Testis (tissue), 3 donors: ENCODE measurements around the gene SMG9. TPM values are rescaled to one million over a fixed set of nuclear protein-coding genes. Genes with fewer than 3 reads are reported as not detected.
"Not testable (repeated sequence)": the region's sequence is repeated elsewhere in the genome, so short reads cannot be mapped to it uniquely, and the experiment has no call there.

Source experiments
- DNase-seq: peaks from one replicate; pipeline ENCODE4 v3.0.0-alpha.2; 2019
- H3K27ac ChIP-seq, 2 donors: fragments of 200-600 bp; sonication (generic); one replicate each; pipeline ENCODE4 v1.5.1; 2019
- H3K27me3 ChIP-seq: fragments of 200-600 bp; sonication (generic); one replicate; pipeline ENCODE4 v1.5.1; 2019
- H3K36me3 ChIP-seq: fragments of 200-600 bp; sonication (generic); one replicate; pipeline ENCODE4 v1.5.1; 2017; ENCODE audit warnings: low read depth; ENCODE audit errors: missing control alignments
- H3K4me1 ChIP-seq: fragments of 200-600 bp; sonication (generic); one replicate; pipeline ENCODE4 v1.5.1; 2019
- H3K4me3 ChIP-seq, 2 donors: fragments of 200-600 bp; sonication (generic); one replicate each; pipeline ENCODE4 v1.5.1; 2017 to 2019
- H3K9me3 ChIP-seq: fragments of 200-600 bp; sonication (generic); one replicate; pipeline ENCODE4 v1.5.1; 2017
- CTCF ChIP-seq, 3 experiments: fragments of 450-650 bp in 2 of 3; fragments of 200-600 bp in 1 of 3; sonication (generic) in 1 of 3; IDR thresholded peaks; one replicate each; pipeline ENCODE4 v1.5.1; 2016 to 2019; ENCODE audit warnings: antibody characterized with exemption in 3 of 3, mild to moderate bottlenecking in 2 of 3, moderate library complexity in 1 of 3
- POLR2A ChIP-seq: fragments of 450-650 bp; IDR thresholded peaks from one replicate; pipeline ENCODE4 v1.6.1; 2017; ENCODE audit warnings: antibody characterized with exemption, mild to moderate bottlenecking, moderate library complexity
- WGBS, 2 donors: methylation state at CpG; one replicate each; pipeline ENCODE4 v1.1.5; 2018; 5-methylcytosine and 5-hydroxymethylcytosine counted together
- intact Hi-C: fragments of 100-400 bp; cut with DNase I; formaldehyde crosslinking; loops from one replicate; pipeline ENCODE4 v1.15.1; 2023; ENCODE audit warnings: low total_unique reads
- polyA plus RNA-seq: library from polyadenylated mRNA; stranded (reverse); fragments of 350-450 nt; fragmentation: Illumina TruSeq; extraction: RNeasy Lipid Tissue Mini Kit (QIAGEN cat#74804); gene quantifications from one replicate; pipeline ENCODE4 v1.2.3, GENCODE V29; 2014; ENCODE audit warnings: low read depth, low replicate concordance; ENCODE audit not compliant: insufficient read depth
- total RNA-seq, 2 donors: library from RNA; depleted of rRNA; stranded (reverse); fragments of >200 nt; gene quantifications; one replicate each; pipeline ENCODE4 v1.2.3, GENCODE V29; 2016

Gene SMG9
- total and polyA plus RNA-seq, 3 donors from 2014 or later: 65.0 to 144 (median 76.8) TPM

DNA sequence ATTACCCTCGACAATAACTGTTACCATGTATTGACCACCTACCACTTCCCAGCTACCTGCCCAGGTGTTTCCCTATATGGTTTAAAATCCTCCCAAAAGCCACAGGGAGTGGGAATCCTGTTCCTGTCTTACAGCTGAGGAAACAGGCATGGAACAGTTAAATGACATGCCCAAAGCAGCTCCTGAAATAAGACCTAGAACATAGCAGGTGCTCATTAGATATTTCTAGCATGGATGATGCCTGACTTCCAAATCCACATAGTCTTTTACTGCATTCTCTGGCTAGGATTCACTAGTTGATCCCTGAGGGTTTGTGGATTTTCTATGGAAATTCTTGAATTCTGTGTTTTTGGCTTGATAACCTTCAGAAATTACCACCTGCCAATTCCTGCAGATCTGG is 13.1 kb upstream of the SMG9 start:
- H3K27ac ChIP-seq: no peak overlapping the region
- 71 to 83% methylated on average over 1 of the region's 1 CpG for WGBS, 2 donors
- TF ChIP-seq POLR2A (no peak), CTCF (IDR thresholded peaks at IDR 0.05) (no peak)
- intact Hi-C loops: loop anchor here (10.0 kb wide), 1 partner anchor 93 kb away; the partner anchor contains the start of gene PLAUR
- no peaks in the 10 kb centered on the region for H3K4me1 ChIP-seq
- no peaks in the 10 kb centered on the region for H3K27me3 ChIP-seq
- H3K4me3 ChIP-seq: no peak overlapping the region
- no peaks in the 10 kb centered on the region for H3K9me3 ChIP-seq
- H3K36me3 ChIP-seq: no peaks in the 10 kb centered on the region
- DNase-seq: no peak

- intact Hi-C loops: loop anchor here (10.0 kb wide), 1 partner anchor 93 kb away; the partner anchor contains the start of gene PLAUR
- H3K4me1 ChIP-seq: no peaks in the 10 kb centered on the region
- H3K36me3 ChIP-seq: no peaks in the 10 kb centered on the region
- H3K4me3 ChIP-seq: no peak overlapping the region
- H3K9me3 ChIP-seq: no peaks in the 10 kb centered on the region
- no peak for TF ChIP-seq CTCF (IDR thresholded peaks at IDR 0.05)
- no peak for TF ChIP-seq POLR2A
- WGBS, 2 donors: 82 to 87% methylated on average over 3 to 7 of the region's 7 CpGs
- no peak overlapping the region for H3K27ac ChIP-seq
- no peak for DNase-seq
- H3K27me3 ChIP-seq: no peaks in the 10 kb centered on the region
Measured at GRCh38 chr19:43767316-43767715, 12.6 kb upstream of the SMG9 start.

DNA sequence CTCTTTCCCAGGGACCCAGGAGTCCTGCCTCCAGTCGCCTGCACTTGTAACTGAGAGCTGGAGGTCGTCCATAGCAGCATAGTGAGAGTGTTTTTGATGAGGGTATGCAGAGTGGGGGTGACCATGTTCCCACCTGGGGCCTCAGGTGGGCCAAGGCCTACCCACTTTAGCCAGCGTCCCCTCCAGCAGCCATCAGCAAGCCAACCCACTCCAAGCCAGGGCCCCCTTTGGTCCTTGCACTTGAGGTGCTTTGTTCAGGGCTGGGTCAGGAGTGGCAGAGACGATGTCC is 11.9 kb upstream of the SMG9 start:
- intact Hi-C loops: loop anchor here (10.0 kb wide), 1 partner anchor 92 kb away; the partner anchor contains the start of gene PLAUR
- Histone ChIP-seq H3K27me3 (no peaks in the 10 kb centered on the region), H3K4me1 (no peaks in the 10 kb centered on the region), H3K36me3 (no peaks in the 10 kb centered on the region), H3K4me3 (no peak overlapping the region), H3K9me3 (no peaks in the 10 kb centered on the region), H3K27ac (no peak overlapping the region)
- no peak for DNase-seq
- 76 to 81% methylated on average over 2 to 4 of the region's 4 CpGs for WGBS, 2 donors
- TF ChIP-seq CTCF (IDR thresholded peaks at IDR 0.05) (no peak), POLR2A (no peak)

DNA sequence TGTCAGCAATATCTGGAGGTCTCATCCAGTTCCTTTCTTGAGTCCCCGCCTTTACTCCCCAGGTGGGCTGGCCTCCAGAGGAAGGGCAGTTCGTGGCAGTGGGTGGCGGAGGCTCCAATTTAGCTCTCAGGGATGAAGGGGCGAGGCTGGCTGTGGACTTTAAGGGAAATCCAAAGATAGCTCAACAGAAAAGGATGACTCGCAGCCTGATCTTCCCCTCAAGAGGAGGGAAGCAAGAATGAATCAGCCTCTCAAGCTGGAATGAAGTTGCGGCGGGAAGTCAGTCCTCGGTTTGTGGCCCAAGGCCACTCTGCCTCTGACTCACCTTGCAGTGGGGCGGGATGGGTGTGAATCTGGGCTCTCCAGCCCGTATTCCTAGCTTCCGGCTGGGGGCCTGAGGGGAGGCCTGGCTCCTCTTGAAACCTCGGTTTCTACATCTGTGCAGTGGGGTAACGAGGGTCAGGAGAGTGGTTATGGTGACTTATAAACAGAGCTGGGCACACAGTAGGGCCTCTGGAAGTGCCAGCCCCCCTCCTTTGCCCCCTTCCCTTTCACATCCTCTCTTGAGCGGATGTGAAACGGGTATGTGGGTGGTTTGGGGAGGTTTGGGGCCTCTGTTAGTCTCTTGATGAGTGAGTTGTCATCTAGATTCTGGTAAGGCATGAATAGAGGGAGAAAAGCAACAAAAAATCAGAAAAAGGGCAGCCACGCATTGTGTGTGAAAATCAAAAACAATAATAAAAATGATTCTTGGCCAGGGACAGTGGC is 10.5 kb upstream of the SMG9 start:
- Histone ChIP-seq H3K36me3 (no peaks in the 10 kb centered on the region), H3K27ac (no peak overlapping the region), H3K4me1 (no peaks in the 10 kb centered on the region), H3K27me3 (no peaks in the 10 kb centered on the region), H3K9me3 (no peaks in the 10 kb centered on the region), H3K4me3 (no peak overlapping the region)
- 59 to 61% methylated on average over 16 of the region's 16 CpGs for WGBS, 2 donors
- intact Hi-C loops: loop anchor here (10.0 kb wide), 1 partner anchor 90 kb away; the partner anchor contains the start of gene PLAUR
- DNase-seq: no peak
- no peak for TF ChIP-seq CTCF (IDR thresholded peaks at IDR 0.05)
- TF ChIP-seq POLR2A: no peak

- H3K9me3 ChIP-seq, H3K36me3 ChIP-seq, H3K27ac ChIP-seq, H3K4me3 ChIP-seq, H3K27me3 ChIP-seq, DNase-seq, H3K4me1 ChIP-seq: not testable (repeated sequence)
- intact Hi-C loops: loop anchor here (10.0 kb wide), 1 partner anchor 90 kb away; the partner anchor contains the start of gene PLAUR
- 76 to 82% methylated on average over 7 to 8 of the region's 8 CpGs for WGBS, 2 donors
Measured at GRCh38 chr19:43764684-43765083, 9.9 kb upstream of the SMG9 start.
